CD4-positive, alpha-beta memory T cell (primary cell): ENCODE measurements around the gene TMEM135. TPM values are rescaled to one million over a fixed set of nuclear protein-coding genes. Genes with fewer than 3 reads are reported as not detected.

ENCODE experiments used
- CTCF ChIA-PET: fragments of 350-600 bp; sonication (Branson Sonifier 250); formaldehyde crosslinking; loops from one replicate; lab custom pipeline; 2021; ENCODE audit warnings: inconsistent platforms; ENCODE audit not compliant: partially characterized antibody; lab: Charles Lee
- POLR2A ChIA-PET: fragments of 350-600 bp; sonication (Branson Sonifier 250); formaldehyde crosslinking; loops from one replicate; lab custom pipeline; 2021; ENCODE audit not compliant: partially characterized antibody; lab: Charles Lee
- DNase-seq, 5 donors: peaks; one replicate each; pipeline versions ENCODE4 v3.0.0 to v3.0.0-alpha.2; 2020 to 2022; ENCODE audit warnings: mixed read lengths in 1 of 5
- H3K27ac ChIP-seq: one replicate; pipeline ENCODE4 v1.7.0; 2013; ENCODE audit warnings: low read depth, low read length
- H3K27me3 ChIP-seq: 2 replicates; pipeline ENCODE4 v1.7.0; 2013; ENCODE audit warnings: mild to moderate bottlenecking, low read length, moderate library complexity; ENCODE audit not compliant: insufficient read depth
- H3K36me3 ChIP-seq: 2 replicates; pipeline ENCODE4 v1.7.0; 2013; ENCODE audit warnings: mild to moderate bottlenecking, low read length, moderate library complexity; ENCODE audit not compliant: insufficient read depth
- H3K4me1 ChIP-seq: 2 replicates; pipeline ENCODE4 v1.7.0; 2013; ENCODE audit warnings: mild to moderate bottlenecking, low read length, moderate library complexity; ENCODE audit not compliant: insufficient read depth
- H3K4me3 ChIP-seq, 2 donors: one replicate each; pipeline ENCODE4 v1.7.0; 2013; ENCODE audit warnings: low read length in 2 of 2, mild to moderate bottlenecking in 1 of 2
- H3K9me3 ChIP-seq, 2 donors: one replicate each; pipeline ENCODE4 v1.7.0; 2013; ENCODE audit warnings: low read length in 2 of 2, control low read depth in 1 of 2; ENCODE audit not compliant: control insufficient read depth in 1 of 2
- H3K27ac Mint-ChIP-seq, 7 donors: one replicate each; pipeline ENCODE4 v1.8.0; 2020 to 2021; ENCODE audit warnings: mixed read lengths in 7 of 7, mild to moderate bottlenecking in 6 of 7, inconsistent platforms in 3 of 7, moderate library complexity in 3 of 7
- H3K27me3 Mint-ChIP-seq, 2 donors: one replicate each; pipeline ENCODE4 v1.8.0; 2020 to 2021; ENCODE audit warnings: mixed read lengths in 2 of 2
- H3K36me3 Mint-ChIP-seq, 2 donors: one replicate each; pipeline ENCODE4 v1.8.0; 2020 to 2021; ENCODE audit warnings: mixed read lengths in 2 of 2, inconsistent platforms in 1 of 2, mild to moderate bottlenecking in 1 of 2
- H3K4me1 Mint-ChIP-seq, 4 donors: one replicate each; pipeline ENCODE4 v1.8.0; 2020 to 2021; ENCODE audit warnings: mixed read lengths in 4 of 4, mild to moderate bottlenecking in 1 of 4
- H3K4me3 Mint-ChIP-seq, 8 donors: one replicate each; pipeline ENCODE4 v1.8.0; 2020 to 2021; ENCODE audit warnings: mixed read lengths in 8 of 8, mild to moderate bottlenecking in 7 of 8, moderate library complexity in 6 of 8, inconsistent platforms in 3 of 8
- H3K9me3 Mint-ChIP-seq, 8 donors: one replicate each; pipeline ENCODE4 v1.8.0; 2020 to 2021; ENCODE audit warnings: mixed read lengths in 8 of 8, mild to moderate bottlenecking in 5 of 8, inconsistent platforms in 3 of 8, moderate library complexity in 1 of 8
- intact Hi-C: fragments of 100-400 bp; cut with micrococcal nuclease; formaldehyde crosslinking; loops from one replicate; pipeline ENCODE4 v1.15.1; 2023
- polyA plus RNA-seq, 2 donors: library from polyadenylated mRNA; unstranded; fragments of 300-500 nt; fragmentation: Illumina TruSeq; gene quantifications; one replicate each; pipeline ENCODE4 v1.2.3, GENCODE V29; 2021
- total RNA-seq, 2 experiments: library from RNA; stranded (reverse); gene quantifications; one replicate each; pipeline ENCODE4 v1.2.3, GENCODE V29; 2021

TMEM135 gene
- total and polyA plus RNA-seq, 4 experiments from 2014 or later = 6.6 to 12.4 (median 10.2) TPM

GRCh38 chr11:87076874-87077429 is 39.2 kb downstream of the TMEM135 start:
- Histone ChIP-seq H3K4me1 (peaks cover 9% of the 10 kb centered on the region), H3K9me3 (no peaks in the 10 kb centered on the region), H3K4me3 (no peak overlapping the region), H3K27ac (no peak overlapping the region), H3K36me3 (no peaks in the 10 kb centered on the region), H3K27me3 (no peaks in the 10 kb centered on the region)
- H3K36me3 Mint-ChIP-seq = peaks cover 31 to 34% of the 10 kb centered on the region in 2 donors
- CTCF ChIA-PET = no interaction called here
- H3K4me3 Mint-ChIP-seq = no peak overlapping the region
- no peak for DNase-seq
- peak overlapping the region in 2 of 7 donors; percentile 12 to 43 for H3K27ac Mint-ChIP-seq
- peaks cover 7 to 13% (median 10%) of the 10 kb centered on the region in 4 donors for H3K4me1 Mint-ChIP-seq
- intact Hi-C loops = no loop called here
- H3K27me3 Mint-ChIP-seq = no peaks in the 10 kb centered on the region
- no peaks in the 10 kb centered on the region for H3K9me3 Mint-ChIP-seq
- POLR2A ChIA-PET = no interaction called here

GRCh38 chr11:87081358-87081757 is 43.6 kb downstream of the TMEM135 start:
- DNase-seq = peak in 4 of 5 donors; percentile 19 to 42 (median 25)
- H3K36me3 ChIP-seq = no peaks in the 10 kb centered on the region
- peaks cover 18% of the 10 kb centered on the region for H3K4me1 ChIP-seq
- H3K27ac ChIP-seq = peak overlapping the region; percentile 23
- no peaks in the 10 kb centered on the region for H3K27me3 ChIP-seq
- H3K27me3 Mint-ChIP-seq = no peaks in the 10 kb centered on the region
- CTCF ChIA-PET = interaction anchor here (0.7 to 1.5 kb wide), 5 partner anchors 12 to 81 kb away, joined by 3 to 9 read pairs (median 3); partner anchors contain the start of gene TMEM135
- peak overlapping the region; percentile 65 to 96 (median 93) for H3K27ac Mint-ChIP-seq
- POLR2A ChIA-PET = interaction anchor here (0.8 to 1.5 kb wide), 3 partner anchors 17 to 50 kb away, joined by 3 to 7 read pairs (median 3); partner anchors contain the start of gene TMEM135
- intact Hi-C loops = loop anchor here (2.0 kb wide), 1 partner anchor 45 kb away; the partner anchor contains the start of gene TMEM135
- H3K4me3 Mint-ChIP-seq = peak overlapping the region; percentile 82 to 92 (median 88)
- H3K9me3 Mint-ChIP-seq = no peaks in the 10 kb centered on the region
- H3K4me3 ChIP-seq = peak overlapping the region in 1 of 2 donors; percentile 35
- H3K4me1 Mint-ChIP-seq = peaks cover 17 to 25% (median 18%) of the 10 kb centered on the region in 4 donors
- H3K36me3 Mint-ChIP-seq = peaks cover 24 to 33% of the 10 kb centered on the region in 2 donors
- no peaks in the 10 kb centered on the region for H3K9me3 ChIP-seq

GRCh38 chr11:87082590-87082989 is 44.9 kb downstream of the TMEM135 start:
- no peak overlapping the region for H3K4me3 ChIP-seq
- H3K36me3 ChIP-seq = no peaks in the 10 kb centered on the region
- Mint-ChIP-seq H3K27me3 (no peaks in the 10 kb centered on the region), H3K4me3 (no peak overlapping the region), H3K27ac (no peak overlapping the region), H3K4me1 (peaks cover 17 to 25% (median 18%) of the 10 kb centered on the region in 4 donors), H3K36me3 (peaks cover 24 to 32% of the 10 kb centered on the region in 2 donors), H3K9me3 (peaks cover 0 to 2% (median 0%) of the 10 kb centered on the region in 8 donors)
- CTCF ChIA-PET = interaction anchor here (1.5 kb wide), 1 partner anchor 82 kb away, joined by 3 read pairs; no protein-coding TSS in a partner anchor
- peaks cover 18% of the 10 kb centered on the region for H3K4me1 ChIP-seq
- H3K27me3 ChIP-seq = no peaks in the 10 kb centered on the region
- intact Hi-C loops = no loop called here
- H3K9me3 ChIP-seq = no peaks in the 10 kb centered on the region
- POLR2A ChIA-PET = interaction anchor here (1.5 kb wide), 1 partner anchor 45 kb away, joined by 7 read pairs; the partner anchor contains the start of gene TMEM135
- no peak for DNase-seq
- H3K27ac ChIP-seq = no peak overlapping the region

- Histone ChIP-seq H3K4me1 (peaks cover 18% of the 10 kb centered on the region), H3K36me3 (no peaks in the 10 kb centered on the region), H3K27me3 (no peaks in the 10 kb centered on the region), H3K9me3 (no peaks in the 10 kb centered on the region), H3K27ac (no peak overlapping the region), H3K4me3 (no peak overlapping the region)
- H3K27me3 Mint-ChIP-seq = no peaks in the 10 kb centered on the region
- intact Hi-C loops = no loop called here
- H3K4me3 Mint-ChIP-seq = peak overlapping the region in 3 of 8 donors; percentile 5 to 29 (median 11)
- H3K27ac Mint-ChIP-seq = peak overlapping the region in 2 of 7 donors; percentile 36 to 71
- ChIA-PET POLR2A (no interaction called here), CTCF (no interaction called here)
- no peak for DNase-seq
- peaks cover 22 to 30% of the 10 kb centered on the region in 2 donors for H3K36me3 Mint-ChIP-seq
- peaks cover 17 to 25% (median 18%) of the 10 kb centered on the region in 4 donors for H3K4me1 Mint-ChIP-seq
- peaks cover 0 to 2% (median 0%) of the 10 kb centered on the region in 8 donors for H3K9me3 Mint-ChIP-seq
Measured at GRCh38 chr11:87083029-87083428, 45.3 kb downstream of the TMEM135 start.

GRCh38 chr11:87092159-87092558 is 54.4 kb downstream of the TMEM135 start:
- CTCF ChIA-PET = no interaction called here
- peaks cover 0 to 24% (median 16%) of the 10 kb centered on the region in 8 donors for H3K9me3 Mint-ChIP-seq

GRCh38 chr11:87092567-87092966 is 54.8 kb downstream of the TMEM135 start:
- peaks cover 0 to 3% of the 10 kb centered on the region in 2 donors for H3K9me3 ChIP-seq
- Mint-ChIP-seq H3K4me3 (no peak overlapping the region), H3K27ac (no peak overlapping the region), H3K36me3 (peaks cover 34 to 45% of the 10 kb centered on the region in 2 donors), H3K4me1 (peaks cover 1 to 4% (median 3%) of the 10 kb centered on the region in 4 donors), H3K27me3 (no peaks in the 10 kb centered on the region), H3K9me3 (peaks cover 0 to 24% (median 16%) of the 10 kb centered on the region in 8 donors)
- H3K4me3 ChIP-seq = no peak overlapping the region
- H3K36me3 ChIP-seq = no peaks in the 10 kb centered on the region
- H3K4me1 ChIP-seq = peaks cover 6% of the 10 kb centered on the region
- intact Hi-C loops = no loop called here
- ChIA-PET POLR2A (no interaction called here), CTCF (interaction anchor here (0.6 to 1.2 kb wide), 2 partner anchors 11 to 21 kb away, joined by 3 to 5 read pairs; no protein-coding TSS in a partner anchor)
- no peaks in the 10 kb centered on the region for H3K27me3 ChIP-seq
- H3K27ac ChIP-seq = no peak overlapping the region
- no peak for DNase-seq

More at GRCh38 chr11:87092159-87092558, 54.4 kb downstream of the TMEM135 start:
- Mint-ChIP-seq H3K4me1 (peaks cover 0 to under 1% (median 0%) of the 10 kb centered on the region in 4 donors), H3K36me3 (peaks cover 34 to 45% of the 10 kb centered on the region in 2 donors), H3K27me3 (no peaks in the 10 kb centered on the region), H3K4me3 (no peak overlapping the region), H3K27ac (peak overlapping the region in 1 of 7 donors; percentile 44)
- no peaks in the 10 kb centered on the region for H3K36me3 ChIP-seq
- H3K4me1 ChIP-seq = peaks cover 2% of the 10 kb centered on the region
- intact Hi-C loops = no loop called here
- H3K9me3 ChIP-seq = peaks cover 0 to 3% of the 10 kb centered on the region in 2 donors
- POLR2A ChIA-PET = no interaction called here
- H3K27ac ChIP-seq = no peak overlapping the region
- H3K4me3 ChIP-seq = no peak overlapping the region
- no peak for DNase-seq
- no peaks in the 10 kb centered on the region for H3K27me3 ChIP-seq

- peaks cover 5 to 9% (median 6%) of the 10 kb centered on the region in 4 donors for H3K4me1 Mint-ChIP-seq
- peak in 4 of 5 donors; percentile 19 to 36 (median 27) for DNase-seq
- peaks cover 30 to 32% of the 10 kb centered on the region in 2 donors for H3K36me3 Mint-ChIP-seq
- H3K4me3 Mint-ChIP-seq = peak overlapping the region in 2 of 8 donors; percentile 1 to 61
- H3K27ac Mint-ChIP-seq = peak overlapping the region in 2 of 7 donors; percentile 21 to 25
- intact Hi-C loops = no loop called here
- ChIA-PET CTCF (interaction anchor here (0.8 to 1.8 kb wide), 14 partner anchors 9 to 159 kb away, joined by 3 to 9 read pairs (median 4); partner anchors contain the start of gene TMEM135), POLR2A (interaction anchor here (0.8 kb wide), 1 partner anchor 16 kb away, joined by 3 read pairs; no protein-coding TSS in a partner anchor)
- peaks cover 0 to 18% (median 10%) of the 10 kb centered on the region in 8 donors for H3K9me3 Mint-ChIP-seq
- Histone ChIP-seq H3K4me1 (peaks cover 13% of the 10 kb centered on the region), H3K36me3 (no peaks in the 10 kb centered on the region), H3K27me3 (no peaks in the 10 kb centered on the region), H3K4me3 (no peak overlapping the region), H3K9me3 (peaks cover 0 to under 1% of the 10 kb centered on the region in 2 donors), H3K27ac (no peak overlapping the region)
- no peaks in the 10 kb centered on the region for H3K27me3 Mint-ChIP-seq
Measured at GRCh38 chr11:87097582-87097981, 59.8 kb downstream of the TMEM135 start.
